ENCODE data around the gene ERICH6.

DNA sequence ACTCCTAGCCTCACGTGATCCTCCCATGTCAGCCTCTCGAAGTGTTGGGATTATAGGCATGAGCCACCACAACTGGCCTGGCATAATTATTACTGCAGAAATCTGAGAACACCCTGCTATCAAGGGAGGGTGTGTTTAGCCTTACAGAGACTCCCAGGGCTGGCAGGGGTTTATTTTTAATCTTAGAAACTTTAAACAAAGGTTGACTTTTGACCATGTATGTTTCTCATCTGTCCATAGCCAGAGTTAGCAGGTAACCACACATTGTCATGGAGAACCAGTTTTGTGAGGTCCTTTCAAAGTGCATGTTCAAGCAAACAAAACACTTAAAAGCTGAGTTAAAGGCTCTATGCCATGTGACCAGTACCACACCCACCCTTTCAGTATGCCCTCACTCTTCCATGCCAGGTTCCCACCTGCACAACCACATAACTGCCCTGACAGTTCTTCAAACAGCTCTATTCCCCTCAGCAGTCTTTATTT is 48.1 kb upstream of the ERICH6 start:
- TF ChIP-seq, protein P1, sequence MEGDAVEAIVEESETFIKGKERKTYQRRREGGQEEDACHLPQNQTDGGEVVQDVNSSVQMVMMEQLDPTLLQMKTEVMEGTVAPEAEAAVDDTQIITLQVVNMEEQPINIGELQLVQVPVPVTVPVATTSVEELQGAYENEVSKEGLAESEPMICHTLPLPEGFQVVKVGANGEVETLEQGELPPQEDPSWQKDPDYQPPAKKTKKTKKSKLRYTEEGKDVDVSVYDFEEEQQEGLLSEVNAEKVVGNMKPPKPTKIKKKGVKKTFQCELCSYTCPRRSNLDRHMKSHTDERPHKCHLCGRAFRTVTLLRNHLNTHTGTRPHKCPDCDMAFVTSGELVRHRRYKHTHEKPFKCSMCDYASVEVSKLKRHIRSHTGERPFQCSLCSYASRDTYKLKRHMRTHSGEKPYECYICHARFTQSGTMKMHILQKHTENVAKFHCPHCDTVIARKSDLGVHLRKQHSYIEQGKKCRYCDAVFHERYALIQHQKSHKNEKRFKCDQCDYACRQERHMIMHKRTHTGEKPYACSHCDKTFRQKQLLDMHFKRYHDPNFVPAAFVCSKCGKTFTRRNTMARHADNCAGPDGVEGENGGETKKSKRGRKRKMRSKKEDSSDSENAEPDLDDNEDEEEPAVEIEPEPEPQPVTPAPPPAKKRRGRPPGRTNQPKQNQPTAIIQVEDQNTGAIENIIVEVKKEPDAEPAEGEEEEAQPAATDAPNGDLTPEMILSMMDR (IDR thresholded peaks at IDR 0.05), result no peak
- TF ChIP-seq POLR2AphosphoS5 (IDR thresholded peaks at IDR 0.05; ENCODE audit: low read depth, low read length) (no peak), TCF7L2 (IDR thresholded peaks at IDR 0.05; ENCODE audit: low read depth, low read length) (no peak), REST (IDR thresholded peaks at IDR 0.05; ENCODE audit: insufficient read depth in 1 of 2, low read depth in 2 of 2, low read length in 1 of 2) (no peak), SIN3A (IDR thresholded peaks at IDR 0.05; ENCODE audit: borderline replicate concordance, insufficient read depth, low read depth, low read length) (no peak)
